NCI-H82 treated with DMSO at 0.1 percent for 48 hours (cell line): ENCODE results near the gene ZBTB22.

ENCODE experiments used
- DNase-seq: peaks from one replicate; lab custom pipeline; 2025; ENCODE audit not compliant: unreplicated experiment; lab: John Stamatoyannopoulos, UW

ZBTB22 gene

GRCh38 chr6:33329058-33329457 is 11.5 kb upstream of the ZBTB22 start:
- no peak for DNase-seq

- DNase-seq = no peak
These were observed 6.6 kb upstream of the ZBTB22 start for GRCh38 chr6:33324125-33324524.

GRCh38 chr6:33323623-33323948 is 6.0 kb upstream of the ZBTB22 start:
- DNase-seq = no peak

GRCh38 chr6:33321227-33321626 is 3.7 kb upstream of the ZBTB22 start:
- DNase-seq = no peak

GRCh38 chr6:33320315-33321181 is 3.0 kb upstream of the ZBTB22 start:
- no peak for DNase-seq

GRCh38 chr6:33319939-33320314 is 2.4 kb upstream of the ZBTB22 start:
- DNase-seq = no peak

GRCh38 chr6:33318426-33319073 is 1.0 kb upstream of the ZBTB22 start:
- no peak for DNase-seq

- no peak for DNase-seq
These were observed 200 bp downstream of the ZBTB22 start for GRCh38 chr6:33317419-33317668.

- DNase-seq = no peak
These were observed 733 bp downstream of the ZBTB22 start for GRCh38 chr6:33316603-33317418.

GRCh38 chr6:33315793-33316602 is 1.5 kb downstream of the ZBTB22 start:
- no peak for DNase-seq

- DNase-seq = no peak
These were observed 2.4 kb downstream of the ZBTB22 start for GRCh38 chr6:33314943-33315792.

- DNase-seq = no peak
These were observed 3.0 kb downstream of the ZBTB22 start for GRCh38 chr6:33314515-33314942.

- no peak for DNase-seq
These were observed 3.6 kb downstream of the ZBTB22 start, which contains the start of gene TAPBP for GRCh38 chr6:33313709-33314514. Gene TAPBP, minus strand, starts transcription at chr6:33314078. Its CDS starts 37 bp downstream, at chr6:33314041.

GRCh38 chr6:33313105-33313708 is 4.3 kb downstream of the ZBTB22 start:
- no peak for DNase-seq

GRCh38 chr6:33312361-33313104 is 5.0 kb downstream of the ZBTB22 start:
- peak; percentile 54 for DNase-seq

GRCh38 chr6:33306356-33306755 is 11.2 kb downstream of the ZBTB22 start:
- no peak for DNase-seq

- DNase-seq = no peak
These were observed 12.5 kb downstream of the ZBTB22 start for GRCh38 chr6:33305052-33305451.

GRCh38 chr6:33304216-33304615 is 13.3 kb downstream of the ZBTB22 start:
- no peak for DNase-seq
